Measurements from ENCODE around the gene ATF7. TPM values are rescaled to one million over a fixed set of nuclear protein-coding genes. Genes with fewer than 3 reads are reported as not detected.

Gene ATF7
- total and polyA plus RNA-seq, 8 donors, result 11.6 to 31.5 (median 17.7) TPM

- no peak for FAIRE-seq
- no peak for DNase-seq
- ATAC-seq, result no peak
- TF ChIP-seq CTCF (IDR thresholded peaks at IDR 0.05), result no peak
- Histone ChIP-seq H3K36me3 (peaks cover 0 to 12% (median 5%) of the 10 kb centered on the region in 3 donors), H3K27ac (no peak overlapping the region), H3K9me3 (no peaks in the 10 kb centered on the region), H3K27me3 (no peaks in the 10 kb centered on the region), H3K4me1 (peaks cover 0 to 5% (median 0%) of the 10 kb centered on the region in 3 donors), H3K4me3 (no peak overlapping the region)
- 79 to 82% methylated on average over 4 of the region's 4 CpGs for WGBS, 2 donors
- intact Hi-C loops (cut with DNase I), result loop anchor here in 1 of 3 donors (5.0 kb wide), 1 partner anchor 160 kb away; no protein-coding TSS in a partner anchor
Measured at GRCh38 chr12:53507603-53507885, 118.6 kb downstream of the ATF7 start.

GRCh38 chr12:53506881-53507602, 119.1 kb downstream of the ATF7 start, which contains the start of gene NPFF:
Gene NPFF, minus strand, starts transcription at chr12:53507484. Its CDS starts 10 bp downstream, at chr12:53507474.
- Histone ChIP-seq H3K27me3 (no peaks in the 10 kb centered on the region), H3K36me3 (peaks cover 0 to 12% (median 0%) of the 10 kb centered on the region in 3 donors), H3K4me1 (peaks cover 0 to 8% (median 0%) of the 10 kb centered on the region in 3 donors), H3K9me3 (no peaks in the 10 kb centered on the region), H3K27ac (no peak within 1 kb of the TSS), H3K4me3 (no peak within 1 kb of the TSS)
- no peak for TF ChIP-seq CTCF (IDR thresholded peaks at IDR 0.05)
- DNase-seq (no peak), ATAC-seq (no peak), FAIRE-seq (no peak)
- WGBS, 2 donors, result 87 to 89% methylated on average over 9 of the region's 9 CpGs
- intact Hi-C loops (cut with DNase I), result loop anchor here in 1 of 3 donors (5.0 kb wide), 1 partner anchor 160 kb away; no protein-coding TSS in a partner anchor

- FAIRE-seq (no peak), ATAC-seq (no peak)
Measured at GRCh38 chr12:53506450-53506785, 119.8 kb downstream of the ATF7 start.

GRCh38 chr12:53505555-53506449, 120.4 kb downstream of the ATF7 start:
- Histone ChIP-seq H3K27ac (no peak overlapping the region), H3K9me3 (no peaks in the 10 kb centered on the region), H3K4me1 (peaks cover 0 to 13% (median 0%) of the 10 kb centered on the region in 3 donors), H3K4me3 (no peak overlapping the region), H3K27me3 (no peaks in the 10 kb centered on the region), H3K36me3 (peaks cover 0 to 12% (median 0%) of the 10 kb centered on the region in 3 donors)
- ATAC-seq (no peak), DNase-seq (peak in 1 of 6 donors; percentile 14), FAIRE-seq (no peak)
- no peak for TF ChIP-seq CTCF (IDR thresholded peaks at IDR 0.05)
- WGBS, 2 donors, result 74 to 81% methylated on average over 17 to 19 of the region's 19 CpGs
- intact Hi-C loops (cut with DNase I), result loop anchor here in 1 of 3 donors (5.0 kb wide), 1 partner anchor 159 kb away; no protein-coding TSS in a partner anchor

More at GRCh38 chr12:53506450-53506785, 119.8 kb downstream of the ATF7 start:
- peaks cover 0 to 13% (median 0%) of the 10 kb centered on the region in 3 donors for H3K4me1 ChIP-seq
- H3K9me3 ChIP-seq, result no peaks in the 10 kb centered on the region
- no peak overlapping the region for H3K4me3 ChIP-seq
- peaks cover 0 to 12% (median 0%) of the 10 kb centered on the region in 3 donors for H3K36me3 ChIP-seq
- no peaks in the 10 kb centered on the region for H3K27me3 ChIP-seq
- intact Hi-C loops (cut with DNase I), result loop anchor here in 1 of 3 donors (5.0 kb wide), 1 partner anchor 159 kb away; no protein-coding TSS in a partner anchor
- TF ChIP-seq CTCF (IDR thresholded peaks at IDR 0.05), result no peak
- DNase-seq, result no peak
- 20 to 24% methylated on average over 2 of the region's 2 CpGs for WGBS, 2 donors
- no peak overlapping the region for H3K27ac ChIP-seq

All from pancreas (tissue), 10 donors.